SK-N-SH (cell line): ENCODE results near the gene STARD3. TPM values are rescaled to one million over a fixed set of nuclear protein-coding genes. Genes with fewer than 3 reads are reported as not detected.
A peak's percentile ranks its signal among the peaks of the same experiment; 100 is the strongest.

Experiments used
- CTCF ChIA-PET: fragments of 300-600, 350-600 bp; formaldehyde crosslinking; extraction: SDS; loops from one replicate; lab custom pipeline; 2021; lab: Yijun Ruan, JAX
- POLR2A ChIA-PET: fragments of 350-600 bp; sonication (Branson Sonifier 250); formaldehyde crosslinking; extraction: SDS; loops from one replicate; lab custom pipeline; 2020; ENCODE audit warnings: antibody characterized with exemption, inconsistent platforms; lab: Yijun Ruan, JAX
- DNase-seq: peaks from one replicate; pipeline ENCODE4 v3.0.0; 2012
- H2AFZ ChIP-seq: fragments of 200-600 bp; sonication (generic); 2 replicates; pipeline ENCODE4 v1.8.1; 2016; ENCODE audit warnings: antibody characterized with exemption, mild to moderate bottlenecking, low read depth
- H3F3A ChIP-seq: fragments of 200-600 bp; sonication (generic); replicated peaks from 2 replicates; pipeline ENCODE3; 2016; ENCODE audit warnings: antibody characterized with exemption, mild to moderate bottlenecking; ENCODE audit not compliant: insufficient read depth
- H3K27ac ChIP-seq, 2 experiments: fragments of 200-500 bp in 1 of 2; fragments of 200-600 bp in 1 of 2; sonication (Bioruptor generic) in 1 of 2; sonication (generic), shearing (Covaris generic) in 1 of 2; 2 replicates each; pipeline versions ENCODE4 v1.5.1 to v1.6.1; 2014 to 2016; ENCODE audit warnings: low read depth in 2 of 2, inconsistent platforms in 1 of 2, low read length in 1 of 2, mild to moderate bottlenecking in 1 of 2, mixed read lengths in 1 of 2
- H3K27me3 ChIP-seq: fragments of 200-600 bp; sonication (generic), shearing (Covaris generic); 2 replicates; pipeline ENCODE4 v1.6.1; 2016; ENCODE audit warnings: mixed run types; ENCODE audit not compliant: insufficient read depth
- H3K36me3 ChIP-seq, 2 experiments: fragments of 200-500 bp in 1 of 2; fragments of 200-600 bp in 1 of 2; sonication (Bioruptor generic) in 1 of 2; sonication (generic) in 1 of 2; replicated peaks in 1 of 2; 2 replicates each; pipeline versions ENCODE3 to v1.5.1; 2014 to 2016; ENCODE audit warnings: low read length in 1 of 2, mild to moderate bottlenecking in 1 of 2; ENCODE audit not compliant: insufficient read depth in 2 of 2, control insufficient read depth in 1 of 2
- H3K4me1 ChIP-seq, 2 experiments: fragments of 200-500 bp in 1 of 2; fragments of 200-600 bp in 1 of 2; sonication (Bioruptor generic) in 1 of 2; sonication (generic), shearing (Covaris generic) in 1 of 2; 2 replicates each; pipeline versions ENCODE4 v1.5.1 to v1.6.1; 2014 to 2016; ENCODE audit warnings: low read depth in 1 of 2, low read length in 1 of 2, mixed run types in 1 of 2; ENCODE audit not compliant: insufficient read depth in 2 of 2, control insufficient read depth in 1 of 2
- H3K4me2 ChIP-seq: fragments of 200-600 bp; sonication (generic), shearing (Covaris generic); 2 replicates; pipeline ENCODE4 v1.6.1; 2017; ENCODE audit warnings: mixed run types
- H3K4me3 ChIP-seq, 2 experiments: fragments of 200-500 bp in 1 of 2; fragments of 200-600 bp in 1 of 2; sonication (Bioruptor generic) in 1 of 2; sonication (generic), shearing (Covaris generic) in 1 of 2; 2 replicates each; pipeline versions ENCODE4 v1.5.1 to v1.8.1; 2014 to 2016; ENCODE audit warnings: low read depth in 2 of 2, inconsistent platforms in 1 of 2, low read length in 1 of 2, mild to moderate bottlenecking in 1 of 2, mixed read lengths in 1 of 2, moderate library complexity in 1 of 2
- H3K79me2 ChIP-seq: fragments of 200-600 bp; sonication (generic); 2 replicates; pipeline ENCODE4 v1.8.1; 2017; ENCODE audit warnings: mild to moderate bottlenecking; ENCODE audit not compliant: insufficient read depth
- H3K9ac ChIP-seq: fragments of 200-600 bp; sonication (generic); 2 replicates; pipeline ENCODE4 v1.6.1; 2017; ENCODE audit warnings: mixed run types
- H3K9me2 ChIP-seq: fragments of 200-600 bp; sonication (generic); 2 replicates; pipeline ENCODE4 v1.6.1; 2017; ENCODE audit warnings: mixed run types
- H3K9me3 ChIP-seq: fragments of 200-600 bp; sonication (generic); 2 replicates; pipeline ENCODE4 v1.6.1; 2017; ENCODE audit warnings: mixed run types, mild to moderate bottlenecking, moderate library complexity
- H4K20me1 ChIP-seq: fragments of 200-600 bp; sonication (generic); 2 replicates; pipeline ENCODE4 v1.6.1; 2017; ENCODE audit warnings: mild to moderate bottlenecking, mixed run types; ENCODE audit not compliant: insufficient read depth
- CHD2 ChIP-seq: fragments of 150-350 bp; IDR thresholded peaks from 2 replicates; pipeline ENCODE4 v1.6.1; 2018; ENCODE audit warnings: low read length; ENCODE audit not compliant: partially characterized antibody
- FOSL2 ChIP-seq: IDR thresholded peaks from 2 replicates; pipeline ENCODE4 v1.4.0; 2012; ENCODE audit warnings: low read depth, mild to moderate bottlenecking, moderate library complexity, borderline replicate concordance
- FOXJ3 ChIP-seq: sonication (generic); formaldehyde crosslinking; IDR thresholded peaks from 2 replicates; pipeline ENCODE4 v1.5.1; 2020; ENCODE audit warnings: mild to moderate bottlenecking, missing genetic modification reagents
- FOXM1 ChIP-seq: IDR thresholded peaks from 2 replicates; pipeline ENCODE4 v1.4.0; 2012; ENCODE audit warnings: low read depth, mild to moderate bottlenecking
- GABPA ChIP-seq: IDR thresholded peaks from 2 replicates; pipeline ENCODE4 v1.4.0; 2012; ENCODE audit warnings: low read depth, mild to moderate bottlenecking
- JUND ChIP-seq: IDR thresholded peaks from 2 replicates; pipeline ENCODE4 v1.4.0; 2012
- MAX ChIP-seq: IDR thresholded peaks from 2 replicates; pipeline ENCODE4 v1.4.0; 2012; ENCODE audit warnings: low read depth
- MEF2A ChIP-seq: IDR thresholded peaks from 2 replicates; pipeline ENCODE4 v1.4.0; 2012; ENCODE audit warnings: low read depth, borderline replicate concordance
- MXI1 ChIP-seq: IDR thresholded peaks from 2 replicates; pipeline ENCODE4 v1.6.1; 2012; ENCODE audit warnings: mild to moderate bottlenecking, low read depth, low read length, improper control_type of control experiment
- NRF1 ChIP-seq: IDR thresholded peaks from 2 replicates; pipeline ENCODE4 v1.6.1; 2012; ENCODE audit warnings: low read depth, mild to moderate bottlenecking, low read length
- POLR2AphosphoS5 ChIP-seq: IDR thresholded peaks from 2 replicates; pipeline ENCODE4 v1.6.1; 2012; ENCODE audit warnings: low read depth, low read length
- RCOR1 ChIP-seq: fragments of 150-350 bp; IDR thresholded peaks from 2 replicates; pipeline ENCODE4 v1.6.1; 2017; ENCODE audit warnings: antibody characterized with exemption, low read length
- SIN3A ChIP-seq: IDR thresholded peaks from 2 replicates; pipeline ENCODE4 v1.6.1; 2012; ENCODE audit warnings: low read depth, mild to moderate bottlenecking, low read length, moderate library complexity, borderline replicate concordance
- SMC3 ChIP-seq: IDR thresholded peaks from 2 replicates; pipeline ENCODE4 v1.6.1; 2012; ENCODE audit warnings: low read depth, low read length, improper control_type of control experiment
- TCF12 ChIP-seq: IDR thresholded peaks from 2 replicates; pipeline ENCODE4 v1.4.0; 2012
- USF2 ChIP-seq: fragments of 150-350 bp; IDR thresholded peaks from 2 replicates; pipeline ENCODE4 v1.6.1; 2017; ENCODE audit warnings: antibody characterized with exemption, low read length, low read depth, borderline replicate concordance
- YY1 ChIP-seq: IDR thresholded peaks from 2 replicates; pipeline ENCODE4 v1.4.0; 2012; ENCODE audit warnings: low read depth, mild to moderate bottlenecking
- WGBS: methylation state at CpG from one replicate; pipeline ENCODE4 v1.1.6; 2017; ENCODE audit warnings: low lambda C conversion rate; 5-methylcytosine and 5-hydroxymethylcytosine counted together
- polyA plus RNA-seq, 3 experiments: library from polyadenylated mRNA; depleted of rRNA; stranded (reverse); fragments of >200 nt; gene quantifications; 2 replicates each; pipeline ENCODE4 v1.2.3, GENCODE V29; 2012
- TF ChIP-seq, protein P1 (sequence below): fragments of 200-600 bp; sonication (generic); IDR thresholded peaks from 2 replicates; pipeline ENCODE4 v1.6.1; 2017; ENCODE audit warnings: antibody characterized with exemption, mild to moderate bottlenecking, moderate library complexity
- TF ChIP-seq, protein P2 (sequence below): IDR thresholded peaks from 2 replicates; pipeline ENCODE4 v1.4.0; 2012; ENCODE audit warnings: low read depth, borderline replicate concordance

STARD3 gene
- polyA plus RNA-seq, 1 of the 3 experiments (the other 2 are of a cell fraction), result 76.8 TPM

- peaks cover 18% of the 10 kb centered on the region for H4K20me1 ChIP-seq
- CTCF ChIA-PET, result interaction anchor here (1.0 to 17.4 kb wide), 5 partner anchors 13 to 91 kb away, joined by 3 to 332 read pairs (median 6); partner anchors contain the start of genes MIEN1 and PPP1R1B
These were observed 2.1 kb downstream of the STARD3 start for GRCh38 chr17:39639043-39639442.

More at GRCh38 chr17:39639043-39639442, 2.1 kb downstream of the STARD3 start:
- peak overlapping the region; percentile 83; the same call in 1 of the 2 replicates for H3K4me2 ChIP-seq
- no peak overlapping the region for H3K4me3 ChIP-seq
- no peaks in the 10 kb centered on the region for H3K9me3 ChIP-seq
- H3K27ac ChIP-seq, result no peak overlapping the region
- H2AFZ ChIP-seq, result no peak overlapping the region
- H3F3A ChIP-seq, result no peaks in the 10 kb centered on the region
- DNase-seq, result no peak
- peaks cover 0 to 24% of the 10 kb centered on the region in 2 experiments; a peak in 2 of 4 replicates for H3K4me1 ChIP-seq
- no peaks in the 10 kb centered on the region for H3K9me2 ChIP-seq
- H3K36me3 ChIP-seq, result no peaks in the 10 kb centered on the region
- 81% methylated on average over 2 of the region's 2 CpGs for WGBS
- H3K27me3 ChIP-seq, result no peaks in the 10 kb centered on the region
- H3K79me2 ChIP-seq, result peaks cover 68% of the 10 kb centered on the region
- no peak overlapping the region for H3K9ac ChIP-seq
- TF ChIP-seq FOXM1 (no peak), FOSL2 (no peak), TCF12 (no peak), RCOR1 (no peak), SMC3 (no peak), POLR2AphosphoS5 (no peak), FOXJ3 (CRISPR knock-in tag) (no peak), CHD2 (no peak), SIN3A (no peak), MAX (no peak), YY1 (no peak), USF2 (no peak), MXI1 (no peak), NRF1 (no peak), MEF2A (no peak), JUND (no peak), GABPA (no peak)
- TF ChIP-seq, protein P1, sequence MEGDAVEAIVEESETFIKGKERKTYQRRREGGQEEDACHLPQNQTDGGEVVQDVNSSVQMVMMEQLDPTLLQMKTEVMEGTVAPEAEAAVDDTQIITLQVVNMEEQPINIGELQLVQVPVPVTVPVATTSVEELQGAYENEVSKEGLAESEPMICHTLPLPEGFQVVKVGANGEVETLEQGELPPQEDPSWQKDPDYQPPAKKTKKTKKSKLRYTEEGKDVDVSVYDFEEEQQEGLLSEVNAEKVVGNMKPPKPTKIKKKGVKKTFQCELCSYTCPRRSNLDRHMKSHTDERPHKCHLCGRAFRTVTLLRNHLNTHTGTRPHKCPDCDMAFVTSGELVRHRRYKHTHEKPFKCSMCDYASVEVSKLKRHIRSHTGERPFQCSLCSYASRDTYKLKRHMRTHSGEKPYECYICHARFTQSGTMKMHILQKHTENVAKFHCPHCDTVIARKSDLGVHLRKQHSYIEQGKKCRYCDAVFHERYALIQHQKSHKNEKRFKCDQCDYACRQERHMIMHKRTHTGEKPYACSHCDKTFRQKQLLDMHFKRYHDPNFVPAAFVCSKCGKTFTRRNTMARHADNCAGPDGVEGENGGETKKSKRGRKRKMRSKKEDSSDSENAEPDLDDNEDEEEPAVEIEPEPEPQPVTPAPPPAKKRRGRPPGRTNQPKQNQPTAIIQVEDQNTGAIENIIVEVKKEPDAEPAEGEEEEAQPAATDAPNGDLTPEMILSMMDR, result no peak
- TF ChIP-seq, protein P2, sequence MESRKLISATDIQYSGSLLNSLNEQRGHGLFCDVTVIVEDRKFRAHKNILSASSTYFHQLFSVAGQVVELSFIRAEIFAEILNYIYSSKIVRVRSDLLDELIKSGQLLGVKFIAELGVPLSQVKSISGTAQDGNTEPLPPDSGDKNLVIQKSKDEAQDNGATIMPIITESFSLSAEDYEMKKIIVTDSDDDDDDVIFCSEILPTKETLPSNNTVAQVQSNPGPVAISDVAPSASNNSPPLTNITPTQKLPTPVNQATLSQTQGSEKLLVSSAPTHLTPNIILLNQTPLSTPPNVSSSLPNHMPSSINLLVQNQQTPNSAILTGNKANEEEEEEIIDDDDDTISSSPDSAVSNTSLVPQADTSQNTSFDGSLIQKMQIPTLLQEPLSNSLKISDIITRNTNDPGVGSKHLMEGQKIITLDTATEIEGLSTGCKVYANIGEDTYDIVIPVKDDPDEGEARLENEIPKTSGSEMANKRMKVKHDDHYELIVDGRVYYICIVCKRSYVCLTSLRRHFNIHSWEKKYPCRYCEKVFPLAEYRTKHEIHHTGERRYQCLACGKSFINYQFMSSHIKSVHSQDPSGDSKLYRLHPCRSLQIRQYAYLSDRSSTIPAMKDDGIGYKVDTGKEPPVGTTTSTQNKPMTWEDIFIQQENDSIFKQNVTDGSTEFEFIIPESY, result no peak
- POLR2A ChIA-PET, result no interaction called here
